IMR-90 (cell line): ENCODE results near the gene STARD13. TPM values are rescaled to one million over a fixed set of nuclear protein-coding genes. Genes with fewer than 3 reads are reported as not detected.

Experiments used
- ATAC-seq: fragments of 200-7000 bp; cut with Tn5 transposase; 2 replicates; pipeline ENCODE4 v1.9.1; 2020; ENCODE audit warnings: low read depth, mild to moderate bottlenecking, moderate library complexity
- BruUV-seq: library from RNA; stranded (reverse); fragments of 400-500 nt; replicated peaks from 2 replicates; lab custom pipeline; 2021; lab: Mats Ljungman, UMichigan
- CTCF ChIA-PET: fragments of 300-600 bp; formaldehyde crosslinking; extraction: SDS; loops from one replicate; lab custom pipeline; 2021; ENCODE audit warnings: antibody characterized with exemption; lab: Yijun Ruan, JAX
- POLR2A ChIA-PET: fragments of 300-600 bp; sonication (Branson Sonifier 250); formaldehyde crosslinking; loops from one replicate; lab custom pipeline; 2022; ENCODE audit warnings: antibody characterized with exemption; ENCODE audit not compliant: unreplicated experiment; lab: Charles Lee
- DNase-seq: peaks from one replicate; pipeline ENCODE4 v3.0.0; 2013
- H2AFZ ChIP-seq: replicated peaks from 2 replicates; pipeline ENCODE3; 2013; ENCODE audit warnings: low read length, mild to moderate bottlenecking; ENCODE audit not compliant: poor library complexity
- H2AK5ac ChIP-seq: 2 replicates; pipeline ENCODE4 v1.6.1; 2013; ENCODE audit warnings: low read depth, low read length, inconsistent platforms
- H2AK9ac ChIP-seq: replicated peaks from 2 replicates; pipeline ENCODE3; 2013; ENCODE audit warnings: mild to moderate bottlenecking, low read depth, low read length, moderate library complexity; ENCODE audit not compliant: poor library complexity
- H2BK120ac ChIP-seq: 2 replicates; pipeline ENCODE4 v1.6.1; 2013; ENCODE audit warnings: low read depth, low read length, inconsistent platforms
- H2BK15ac ChIP-seq: 3 replicates; pipeline ENCODE4 v1.6.1; 2013; ENCODE audit warnings: low read depth, low read length, inconsistent platforms
- H2BK20ac ChIP-seq: 2 replicates; pipeline ENCODE4 v1.6.1; 2013; ENCODE audit warnings: low read depth, mild to moderate bottlenecking, inconsistent platforms, low read length, moderate library complexity
- H2BK5ac ChIP-seq: 2 replicates; pipeline ENCODE4 v1.6.1; 2013; ENCODE audit warnings: mild to moderate bottlenecking, low read depth, low read length, inconsistent platforms; ENCODE audit not compliant: poor library complexity, severe bottlenecking
- H3K14ac ChIP-seq: replicated peaks from 2 replicates; pipeline ENCODE4 v1.6.1; 2013; ENCODE audit warnings: low read depth, low read length, inconsistent platforms
- H3K18ac ChIP-seq: 2 replicates; pipeline ENCODE4 v1.6.1; 2013; ENCODE audit warnings: low read depth, low read length, control low read depth
- H3K23ac ChIP-seq: 2 replicates; pipeline ENCODE4 v1.6.1; 2013; ENCODE audit warnings: low read depth, low read length, inconsistent platforms
- H3K27ac ChIP-seq: 2 replicates; pipeline ENCODE4 v1.5.1; 2013; ENCODE audit warnings: mild to moderate bottlenecking, control low read depth, low read length; ENCODE audit not compliant: insufficient read depth
- H3K27me3 ChIP-seq: 2 replicates; pipeline ENCODE4 v1.6.1; 2013; ENCODE audit warnings: low read length; ENCODE audit not compliant: control insufficient read depth, insufficient read depth
- H3K36me3 ChIP-seq: 2 replicates; pipeline ENCODE4 v1.6.1; 2013; ENCODE audit warnings: low read length, mixed read lengths; ENCODE audit not compliant: control insufficient read depth, insufficient read depth
- H3K4ac ChIP-seq: 2 replicates; pipeline ENCODE4 v1.6.1; 2013; ENCODE audit warnings: low read depth, low read length, inconsistent platforms
- H3K4me1 ChIP-seq: 2 replicates; pipeline ENCODE4 v1.6.1; 2013; ENCODE audit warnings: low read length, mixed read lengths; ENCODE audit not compliant: control insufficient read depth, insufficient read depth
- H3K4me2 ChIP-seq: 2 replicates; pipeline ENCODE4 v1.6.1; 2013; ENCODE audit warnings: low read depth, mild to moderate bottlenecking, control low read depth, low read length, moderate library complexity
- H3K4me3 ChIP-seq: 2 replicates; pipeline ENCODE4 v1.5.1; 2013; ENCODE audit warnings: low read depth, mild to moderate bottlenecking, control low read depth, low read length, moderate library complexity; ENCODE audit not compliant: insufficient read depth
- H3K56ac ChIP-seq: 2 replicates; pipeline ENCODE4 v1.6.1; 2013; ENCODE audit warnings: low read length, inconsistent platforms; ENCODE audit not compliant: insufficient read depth; ENCODE audit errors: extremely low read depth
- H3K79me1 ChIP-seq, 2 experiments: 2 replicates each; pipeline ENCODE4 v1.6.1; 2013; ENCODE audit warnings: low read length in 2 of 2, inconsistent platforms in 1 of 2, low read depth in 1 of 2
- H3K9ac ChIP-seq: 2 replicates; pipeline ENCODE4 v1.6.1; 2013; ENCODE audit warnings: low read depth, low read length, control low read depth
- H3K9me1 ChIP-seq: 2 replicates; pipeline ENCODE4 v1.6.1; 2013; ENCODE audit warnings: low read length, inconsistent platforms; ENCODE audit not compliant: insufficient read depth
- H3K9me3 ChIP-seq: 2 replicates; pipeline ENCODE4 v1.6.1; 2013; ENCODE audit warnings: low read length; ENCODE audit not compliant: control insufficient read depth, insufficient read depth
- H4K20me1 ChIP-seq: 2 replicates; pipeline ENCODE4 v1.6.1; 2013; ENCODE audit warnings: low read length, inconsistent platforms; ENCODE audit not compliant: insufficient read depth
- H4K5ac ChIP-seq: 2 replicates; pipeline ENCODE4 v1.6.1; 2013; ENCODE audit warnings: mild to moderate bottlenecking, low read depth, low read length, control low read depth
- H4K8ac ChIP-seq, 2 experiments: 2 replicates each; pipeline ENCODE4 v1.6.1; 2013; ENCODE audit warnings: low read depth in 2 of 2, low read length in 2 of 2, control low read depth in 1 of 2, inconsistent platforms in 1 of 2
- H4K91ac ChIP-seq: 2 replicates; pipeline ENCODE4 v1.6.1; 2013; ENCODE audit warnings: low read depth, low read length, inconsistent platforms; ENCODE audit not compliant: insufficient read depth
- CHD1 ChIP-seq: IDR thresholded peaks from 2 replicates; pipeline ENCODE4 v1.6.1; 2012; ENCODE audit warnings: low read depth, low read length, improper control_type of control experiment
- FOS ChIP-seq: fragments of 150-350 bp; IDR thresholded peaks from 2 replicates; pipeline ENCODE4 v1.6.1; 2016; ENCODE audit warnings: low read depth, low read length
- MAZ ChIP-seq: IDR thresholded peaks from 2 replicates; pipeline ENCODE4 v1.6.1; 2012; ENCODE audit warnings: low read depth, mild to moderate bottlenecking, low read length, improper control_type of control experiment, moderate library complexity, borderline replicate concordance
- NFE2L2 ChIP-seq: fragments of 150-350 bp; IDR thresholded peaks from 2 replicates; pipeline ENCODE4 v1.6.1; 2016; ENCODE audit warnings: low read depth, mild to moderate bottlenecking, low read length
- RAD21 ChIP-seq: IDR thresholded peaks from 2 replicates; pipeline ENCODE4 v1.6.1; 2012; ENCODE audit warnings: low read length, improper control_type of control experiment
- SMC3 ChIP-seq: fragments of 150-350 bp; IDR thresholded peaks from 2 replicates; pipeline ENCODE4 v1.6.1; 2016; ENCODE audit warnings: low read depth, mild to moderate bottlenecking, antibody characterized with exemption, low read length, moderate library complexity
- WGBS, 2 experiments: methylation state at CpG; one replicate each; pipeline versions ENCODE4 v1.1.5 to v1.1.7; 2013; ENCODE audit warnings: missing lambda C conversion rate in 2 of 2; ENCODE audit not compliant: insufficient read length in 1 of 2; ENCODE audit errors: extremely low coverage in 2 of 2; 5-methylcytosine and 5-hydroxymethylcytosine counted together
- dilution Hi-C: fragments of 300-500 bp; cut with HindIII; formaldehyde crosslinking; loops from one replicate; pipeline ENCODE4 v1.14.3; 2018; ENCODE audit warnings: low sequenced_read_pairs; ENCODE audit not compliant: unreplicated experiment
- in situ Hi-C: fragments of 300-500 bp; cut with MboI; formaldehyde crosslinking; loops from 3 replicates; pipeline ENCODE4 v1.14.3; 2019; ENCODE audit warnings: low sequenced_read_pairs, inconsistent platforms, mixed read lengths
- intact Hi-C: fragments of 100-400 bp; cut with micrococcal nuclease; formaldehyde crosslinking; loops from 2 replicates; pipeline ENCODE4 v1.10.0; 2022
- polyA plus RNA-seq, 3 experiments: library from polyadenylated mRNA; depleted of rRNA; stranded (reverse); fragments of >200 nt; gene quantifications; 2 replicates each; pipeline ENCODE4 v1.2.3, GENCODE V29; 2012; ENCODE audit warnings: low replicate concordance in 1 of 3
- total RNA-seq: library from RNA; depleted of rRNA; stranded (reverse); fragments of >200 nt; gene quantifications from 2 replicates; pipeline ENCODE4 v1.2.3, GENCODE V29; 2012
- TF ChIP-seq, protein P1 (sequence below): conservative IDR thresholded peaks from 2 replicates; pipeline ENCODE4 v1.5.1; 2012; ENCODE audit warnings: mild to moderate bottlenecking, low read depth, low read length, improper control_type of control experiment

Gene STARD13
- total and polyA plus RNA-seq, 2 of the 4 experiments (the other 2 are of a cell fraction) = 23.6 to 46.6 TPM

DNA sequence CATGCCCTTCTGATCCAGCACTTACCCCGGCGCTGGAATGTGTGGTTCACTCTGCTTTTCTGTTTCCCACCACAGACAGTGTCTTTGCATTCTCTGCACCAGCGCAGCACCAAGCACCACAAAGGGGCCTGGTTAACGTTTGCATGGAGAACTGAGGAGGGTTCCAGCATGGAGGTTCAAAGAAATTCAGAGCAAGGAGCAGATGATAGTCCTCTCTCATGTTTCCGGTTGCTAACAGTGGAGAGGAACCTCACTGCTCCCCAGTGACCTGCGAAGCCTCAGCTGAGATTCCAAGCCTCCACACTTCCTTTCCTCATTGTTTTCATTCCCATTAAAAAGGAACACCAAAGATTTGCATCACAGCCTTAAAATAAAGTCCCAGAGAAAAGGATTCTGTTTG is 99.7 kb downstream of the STARD13 start:
- peak overlapping the region; percentile 40; the same call in 1 of the 2 replicates for H3K14ac ChIP-seq
- H2AFZ ChIP-seq = no peak overlapping the region
- H4K20me1 ChIP-seq = peaks cover 30% of the 10 kb centered on the region
- peaks cover 9% of the 10 kb centered on the region for H3K36me3 ChIP-seq
- H3K4me2 ChIP-seq = no peak overlapping the region
- H4K5ac ChIP-seq = peak overlapping the region; percentile 30; the same call in 1 of the 2 replicates
- H3K4me1 ChIP-seq = peaks cover 29% of the 10 kb centered on the region
- ChIA-PET POLR2A (no interaction called here), CTCF (no interaction called here)
- peak overlapping the region; percentile 18 for H2BK120ac ChIP-seq
- intact Hi-C loops (no loop called here), dilution Hi-C loops (no loop called here), in situ Hi-C loops (no loop called here)
- no peak overlapping the region for H3K9ac ChIP-seq
- H3K56ac ChIP-seq = no peak overlapping the region
- H3K18ac ChIP-seq = no peak overlapping the region
- H4K8ac ChIP-seq = peak overlapping the region; percentile 2 to 66; a peak in 3 of 4 replicates
- H3K27ac ChIP-seq = peak overlapping the region; percentile 13; the same call in 1 of the 2 replicates
- no CpG with 5 or more reads among the region's 6 CpGs for WGBS, 2 experiments
- ATAC-seq = no peak
- H3K23ac ChIP-seq = peak overlapping the region; percentile 51; the same call in 1 of the 2 replicates
- peak overlapping the region; percentile 45 for H2BK5ac ChIP-seq
- H2AK9ac ChIP-seq = no peak overlapping the region
- peaks cover 44% of the 10 kb centered on the region for H3K9me1 ChIP-seq
- no TSS peak for BruUV-seq
- H3K4me3 ChIP-seq = no peak overlapping the region
- peaks cover 43 to 78% of the 10 kb centered on the region in 2 experiments for H3K79me1 ChIP-seq
- peak overlapping the region; percentile 68 for H3K4ac ChIP-seq
- no peak for DNase-seq
- no peak overlapping the region for H4K91ac ChIP-seq
- H3K27me3 ChIP-seq = no peaks in the 10 kb centered on the region
- H2AK5ac ChIP-seq = peak overlapping the region; percentile 35
- H2BK20ac ChIP-seq = peak overlapping the region; percentile 14; the same call in 1 of the 2 replicates
- H3K9me3 ChIP-seq = no peaks in the 10 kb centered on the region
- TF ChIP-seq, protein P1, sequence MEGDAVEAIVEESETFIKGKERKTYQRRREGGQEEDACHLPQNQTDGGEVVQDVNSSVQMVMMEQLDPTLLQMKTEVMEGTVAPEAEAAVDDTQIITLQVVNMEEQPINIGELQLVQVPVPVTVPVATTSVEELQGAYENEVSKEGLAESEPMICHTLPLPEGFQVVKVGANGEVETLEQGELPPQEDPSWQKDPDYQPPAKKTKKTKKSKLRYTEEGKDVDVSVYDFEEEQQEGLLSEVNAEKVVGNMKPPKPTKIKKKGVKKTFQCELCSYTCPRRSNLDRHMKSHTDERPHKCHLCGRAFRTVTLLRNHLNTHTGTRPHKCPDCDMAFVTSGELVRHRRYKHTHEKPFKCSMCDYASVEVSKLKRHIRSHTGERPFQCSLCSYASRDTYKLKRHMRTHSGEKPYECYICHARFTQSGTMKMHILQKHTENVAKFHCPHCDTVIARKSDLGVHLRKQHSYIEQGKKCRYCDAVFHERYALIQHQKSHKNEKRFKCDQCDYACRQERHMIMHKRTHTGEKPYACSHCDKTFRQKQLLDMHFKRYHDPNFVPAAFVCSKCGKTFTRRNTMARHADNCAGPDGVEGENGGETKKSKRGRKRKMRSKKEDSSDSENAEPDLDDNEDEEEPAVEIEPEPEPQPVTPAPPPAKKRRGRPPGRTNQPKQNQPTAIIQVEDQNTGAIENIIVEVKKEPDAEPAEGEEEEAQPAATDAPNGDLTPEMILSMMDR = no peak
- TF ChIP-seq FOS (no peak), MAZ (no peak), RAD21 (no peak), SMC3 (no peak), CHD1 (no peak), NFE2L2 (no peak)
- no peak overlapping the region for H2BK15ac ChIP-seq
